Measurements from ENCODE around the gene STT3B. TPM values are rescaled to one million over a fixed set of nuclear protein-coding genes. Genes with fewer than 3 reads are reported as not detected.

Gene STT3B
- total and polyA plus RNA-seq, 2 donors from 2014 or later: 44.7 to 89.9 TPM

DNA sequence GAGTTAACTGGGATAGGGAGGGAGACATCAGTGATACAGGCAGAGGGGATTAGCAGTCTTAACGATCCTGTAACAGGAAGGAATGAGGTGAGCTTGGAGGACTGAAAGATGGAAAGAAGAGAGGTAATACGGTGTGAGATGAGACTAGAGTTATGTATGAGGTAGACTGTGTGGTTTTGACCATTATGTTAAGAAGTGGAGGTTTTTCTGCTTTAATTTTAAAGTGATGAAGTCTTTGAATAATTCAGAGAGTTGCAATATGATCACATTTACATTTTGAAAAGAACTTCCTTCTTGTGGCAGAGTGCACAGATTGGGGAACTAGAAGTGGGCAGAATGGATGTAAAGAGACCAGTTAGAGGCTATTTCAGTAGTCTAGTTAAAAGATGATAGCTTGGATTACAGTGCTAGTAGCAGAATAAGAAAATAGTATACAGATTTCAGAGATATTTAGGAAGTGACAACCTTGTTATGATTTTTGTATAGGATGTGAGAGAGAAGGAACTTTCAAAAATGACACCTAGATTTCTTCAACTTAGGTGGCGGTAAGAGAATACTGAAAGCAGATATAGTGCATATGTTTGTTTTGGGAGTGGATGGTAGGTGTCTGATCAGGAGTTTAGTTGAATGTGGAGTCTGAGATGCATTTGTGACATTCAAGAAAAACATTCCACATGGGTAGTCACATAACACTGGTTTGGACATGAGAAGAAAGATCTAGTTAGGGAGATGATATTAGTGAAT is 40.5 kb downstream of the STT3B start:
- TF ChIP-seq, protein P1, sequence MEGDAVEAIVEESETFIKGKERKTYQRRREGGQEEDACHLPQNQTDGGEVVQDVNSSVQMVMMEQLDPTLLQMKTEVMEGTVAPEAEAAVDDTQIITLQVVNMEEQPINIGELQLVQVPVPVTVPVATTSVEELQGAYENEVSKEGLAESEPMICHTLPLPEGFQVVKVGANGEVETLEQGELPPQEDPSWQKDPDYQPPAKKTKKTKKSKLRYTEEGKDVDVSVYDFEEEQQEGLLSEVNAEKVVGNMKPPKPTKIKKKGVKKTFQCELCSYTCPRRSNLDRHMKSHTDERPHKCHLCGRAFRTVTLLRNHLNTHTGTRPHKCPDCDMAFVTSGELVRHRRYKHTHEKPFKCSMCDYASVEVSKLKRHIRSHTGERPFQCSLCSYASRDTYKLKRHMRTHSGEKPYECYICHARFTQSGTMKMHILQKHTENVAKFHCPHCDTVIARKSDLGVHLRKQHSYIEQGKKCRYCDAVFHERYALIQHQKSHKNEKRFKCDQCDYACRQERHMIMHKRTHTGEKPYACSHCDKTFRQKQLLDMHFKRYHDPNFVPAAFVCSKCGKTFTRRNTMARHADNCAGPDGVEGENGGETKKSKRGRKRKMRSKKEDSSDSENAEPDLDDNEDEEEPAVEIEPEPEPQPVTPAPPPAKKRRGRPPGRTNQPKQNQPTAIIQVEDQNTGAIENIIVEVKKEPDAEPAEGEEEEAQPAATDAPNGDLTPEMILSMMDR (IDR thresholded peaks at IDR 0.05; ENCODE audit: borderline replicate concordance, extremely low read depth, insufficient read depth): no peak
- no peak for DNase-seq
- Histone ChIP-seq H3K4me3 (ENCODE audit: low read length in 3 of 3) (no peak overlapping the region), H3K4me1 (ENCODE audit: control insufficient read depth in 2 of 3, insufficient read depth in 2 of 3, low read depth in 1 of 3, low read length in 3 of 3) (peaks cover 0 to 5% (median 0%) of the 10 kb centered on the region in 3 donors), H3K36me3 (ENCODE audit: control insufficient read depth in 2 of 3, insufficient read depth in 3 of 3, low read length in 3 of 3) (no peaks in the 10 kb centered on the region), H3K27ac (ENCODE audit: low read depth in 2 of 2, low read length in 2 of 2) (no peak overlapping the region), H3K9ac (ENCODE audit: low read length in 3 of 3) (no peak overlapping the region), H3K9me3 (ENCODE audit: control insufficient read depth in 2 of 3, insufficient read depth in 1 of 3, low read length in 3 of 3) (no peaks in the 10 kb centered on the region), H3K27me3 (ENCODE audit: control insufficient read depth, insufficient read depth, low read length) (no peaks in the 10 kb centered on the region)
- FAIRE-seq: no peak
- intact Hi-C loops (cut with DNase I): no loop called here

DNA sequence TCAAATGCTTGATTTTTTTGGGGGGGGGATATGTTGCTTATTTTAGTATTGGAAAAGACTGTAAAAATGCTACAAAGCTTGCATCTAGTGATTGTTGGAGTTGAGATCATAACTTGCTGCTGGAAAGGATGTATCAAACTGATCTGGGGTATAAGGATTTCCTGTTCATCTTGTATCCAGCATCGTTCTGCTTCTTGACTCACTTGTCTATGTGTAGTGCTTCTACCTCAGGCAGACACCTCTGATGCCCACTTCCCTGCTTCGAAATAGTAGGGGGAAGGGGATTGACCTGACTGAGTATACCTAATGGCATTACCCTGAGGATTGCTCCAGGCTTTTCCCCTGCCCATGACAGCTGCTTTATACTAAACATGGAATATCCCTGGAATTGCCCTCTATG is 42.7 kb downstream of the STT3B start:
- no peak overlapping the region for H3K4me3 ChIP-seq (ENCODE audit: low read length in 3 of 3)
- intact Hi-C loops (cut with DNase I): no loop called here
- H3K27ac ChIP-seq (ENCODE audit: low read depth in 2 of 2, low read length in 2 of 2): no peak overlapping the region
- H3K9ac ChIP-seq (ENCODE audit: low read length in 3 of 3): no peak overlapping the region
- no peaks in the 10 kb centered on the region for H3K36me3 ChIP-seq (ENCODE audit: control insufficient read depth in 2 of 3, insufficient read depth in 3 of 3, low read length in 3 of 3)
- no peak for FAIRE-seq
- H3K9me3 ChIP-seq (ENCODE audit: control insufficient read depth in 2 of 3, insufficient read depth in 1 of 3, low read length in 3 of 3): no peaks in the 10 kb centered on the region
- H3K4me1 ChIP-seq (ENCODE audit: control insufficient read depth in 2 of 3, insufficient read depth in 2 of 3, low read depth in 1 of 3, low read length in 3 of 3): peaks cover 0 to 5% (median 0%) of the 10 kb centered on the region in 3 donors
- H3K27me3 ChIP-seq (ENCODE audit: control insufficient read depth, insufficient read depth, low read length): no peaks in the 10 kb centered on the region
- TF ChIP-seq, protein P1 (IDR thresholded peaks at IDR 0.05; ENCODE audit: borderline replicate concordance, extremely low read depth, insufficient read depth): no peak
- no peak for DNase-seq

DNA sequence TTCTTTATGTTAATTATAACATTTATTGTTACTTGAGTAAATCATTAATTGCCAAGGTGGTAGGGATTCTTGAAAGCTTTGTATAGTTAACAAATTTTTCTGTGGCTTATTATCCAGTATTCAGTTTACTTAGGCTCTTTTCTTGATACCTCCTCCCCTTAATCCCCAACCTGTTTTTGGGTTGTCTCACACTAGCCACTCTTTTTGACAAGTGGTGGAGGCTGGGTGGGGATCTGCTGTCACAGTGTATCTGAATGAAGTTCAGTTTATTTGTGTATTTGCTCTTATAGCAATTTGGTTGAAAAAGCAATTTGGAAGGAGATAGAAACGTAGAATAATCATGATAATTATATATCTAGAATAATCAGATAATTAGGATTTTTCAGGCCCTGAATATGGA is 43.8 kb downstream of the STT3B start:
- Histone ChIP-seq H3K36me3 (ENCODE audit: control insufficient read depth in 2 of 3, insufficient read depth in 3 of 3, low read length in 3 of 3) (no peaks in the 10 kb centered on the region), H3K9ac (ENCODE audit: low read length in 3 of 3) (no peak overlapping the region), H3K4me1 (ENCODE audit: control insufficient read depth in 2 of 3, insufficient read depth in 2 of 3, low read depth in 1 of 3, low read length in 3 of 3) (peaks cover 0 to 5% (median 0%) of the 10 kb centered on the region in 3 donors), H3K27me3 (ENCODE audit: control insufficient read depth, insufficient read depth, low read length) (no peaks in the 10 kb centered on the region), H3K4me3 (ENCODE audit: low read length in 3 of 3) (no peak overlapping the region), H3K27ac (ENCODE audit: low read depth in 2 of 2, low read length in 2 of 2) (no peak overlapping the region), H3K9me3 (ENCODE audit: control insufficient read depth in 2 of 3, insufficient read depth in 1 of 3, low read length in 3 of 3) (no peaks in the 10 kb centered on the region)
- DNase-seq: no peak
- TF ChIP-seq, protein P1 (IDR thresholded peaks at IDR 0.05; ENCODE audit: borderline replicate concordance, extremely low read depth, insufficient read depth): no peak
- FAIRE-seq: no peak
- intact Hi-C loops (cut with DNase I): no loop called here

All from kidney (tissue), 14 donors.